DOHH2 (cell line): ENCODE data around the gene PKNOX1.
"Not testable (repeated sequence)": the region's sequence is repeated elsewhere in the genome, so short reads cannot be mapped to it uniquely, and the experiment has no call there.

ENCODE experiments used
- CTCF ChIP-seq: fragments of 200-600 bp; sonication (generic); IDR thresholded peaks from one replicate; pipeline ENCODE4 v1.5.1; 2014; ENCODE audit warnings: antibody characterized with exemption, mild to moderate bottlenecking, low read depth, low read length; ENCODE audit not compliant: poor library complexity, severe bottlenecking
- EZH2phosphoT487 ChIP-seq: fragments of 200-600 bp; sonication (generic); IDR thresholded peaks from 2 replicates; pipeline ENCODE4 v1.6.1; 2017; ENCODE audit warnings: borderline replicate concordance, mild to moderate bottlenecking, antibody characterized with exemption, low read length, moderate library complexity, mixed read lengths

- TF ChIP-seq CTCF, EZH2phosphoT487: not testable (repeated sequence)
These were observed 25.1 kb upstream of the PKNOX1 start for GRCh38 chr21:42949094-42949755.
